Stimulated activated CD4-positive, alpha-beta T cell treated with anti-CD3 and anti-CD28 coated beads, Interleukin-1b, Interleukin-23, amount 100 ng/mL, for 24 hours (primary cell): ENCODE measurements around the gene DENND4A.
"Not testable (repeated sequence)": the region's sequence is repeated elsewhere in the genome, so short reads cannot be mapped to it uniquely, and the experiment has no call there.

ENCODE experiments used
- DNase-seq, 4 experiments: peaks; one replicate each; pipeline ENCODE4 v3.0.0-alpha.2; 2020; ENCODE audit warnings: low read depth in 4 of 4, low spot score in 1 of 4

The DENND4A gene

GRCh38 chr15:65789759-65790425 lies 2.2 kb downstream of the DENND4A start:
- no peak for DNase-seq

- DNase-seq, result no peak
Measured at GRCh38 chr15:65789105-65789504, 3.0 kb downstream of the DENND4A start.

GRCh38 chr15:65787260-65787659 lies 4.8 kb downstream of the DENND4A start:
- no peak for DNase-seq

GRCh38 chr15:65785151-65785550 lies 6.9 kb downstream of the DENND4A start:
- no peak for DNase-seq

GRCh38 chr15:65783872-65784271 lies 8.2 kb downstream of the DENND4A start:
- no peak for DNase-seq

GRCh38 chr15:65782096-65782495 lies 10.0 kb downstream of the DENND4A start:
- no peak for DNase-seq

GRCh38 chr15:65778701-65779100 lies 13.4 kb downstream of the DENND4A start:
- DNase-seq, result not testable (repeated sequence)

GRCh38 chr15:65778269-65778668 lies 13.8 kb downstream of the DENND4A start:
- DNase-seq, result no peak

GRCh38 chr15:65777843-65778242 lies 14.2 kb downstream of the DENND4A start:
- DNase-seq, result no peak

GRCh38 chr15:65777053-65777452 lies 15.0 kb downstream of the DENND4A start:
- no peak for DNase-seq

- no peak for DNase-seq
Measured at GRCh38 chr15:65773386-65774111, 18.5 kb downstream of the DENND4A start.

GRCh38 chr15:65772930-65773329 lies 19.2 kb downstream of the DENND4A start:
- no peak for DNase-seq

GRCh38 chr15:65771870-65772269 lies 20.2 kb downstream of the DENND4A start:
- DNase-seq, result no peak

- no peak for DNase-seq
Measured at GRCh38 chr15:65769482-65769881, 22.6 kb downstream of the DENND4A start.

GRCh38 chr15:65767895-65768294 lies 24.2 kb downstream of the DENND4A start:
- DNase-seq, result no peak

- no peak for DNase-seq
Measured at GRCh38 chr15:65767264-65767595, 24.9 kb downstream of the DENND4A start.

GRCh38 chr15:65766422-65767263 lies 25.4 kb downstream of the DENND4A start:
- no peak for DNase-seq

GRCh38 chr15:65765106-65765505 lies 27.0 kb downstream of the DENND4A start:
- no peak for DNase-seq

- no peak for DNase-seq
Measured at GRCh38 chr15:65762914-65763787, 28.9 kb downstream of the DENND4A start.

- no peak for DNase-seq
Measured at GRCh38 chr15:65762399-65762798, 29.7 kb downstream of the DENND4A start.
